ENCODE data around the gene ATP6V1B1. TPM values are rescaled to one million over a fixed set of nuclear protein-coding genes. Genes with fewer than 3 reads are reported as not detected.

The ATP6V1B1 gene
- total and polyA plus RNA-seq, 2 of the 13 experiments (the other 11 are each of a cell fraction or from before 2014, with no cell fraction given): 0.58 to 1.6 TPM

GRCh38 chr2:70934981-70935380 is 719 bp upstream of the ATP6V1B1 start:
- H3K9me3 ChIP-seq (ENCODE audit: low read length): no peaks in the 10 kb centered on the region
- in situ Hi-C loops (cut with HindIII; ENCODE audit: extremely low pct_ligation_motif_present, low pct_unique_long_range_greater_than_20kb) (no loop called here), intact Hi-C loops (cut with micrococcal nuclease; ENCODE audit: unreplicated experiment) (no loop called here)
- WGBS (ENCODE audit: low lambda C conversion rate): 25% methylated on average over 1 of the region's 1 CpG
- TF ChIP-seq SRSF9 (IDR thresholded peaks at IDR 0.05; ENCODE audit: borderline replicate concordance, insufficient read depth, low read depth, low read length, poor library complexity, severe bottlenecking) (no peak), ZNF281 (CRISPR knock-in tag; IDR thresholded peaks at IDR 0.05; ENCODE audit: borderline replicate concordance) (no peak), ZBTB38 (CRISPR knock-in tag; IDR thresholded peaks at IDR 0.05) (no peak), ONECUT2 (CRISPR knock-in tag; IDR thresholded peaks at IDR 0.05) (no peak), ZBTB40 (IDR thresholded peaks at IDR 0.05) (no peak), ZBTB40 (CRISPR knock-in tag; IDR thresholded peaks at IDR 0.05) (no peak)
- FAIRE-seq (no peak), DNase-seq (ENCODE audit: low spot score) (no peak), ATAC-seq (no peak)
- no peak overlapping the region for H3K4me2 ChIP-seq (ENCODE audit: low read depth, low read length)
- BruUV-seq (replicated peaks): no TSS peak
- no peaks in the 10 kb centered on the region for H3K79me2 ChIP-seq (ENCODE audit: insufficient read depth, low read length)
- no peaks in the 10 kb centered on the region for H3K36me3 ChIP-seq (replicated peaks in 1 of 2; ENCODE audit: control insufficient read depth in 1 of 2, insufficient read depth in 2 of 2, low read length in 2 of 2)
- no peaks in the 10 kb centered on the region for H4K20me1 ChIP-seq (ENCODE audit: insufficient read depth, low read length)
- ChIA-PET POLR2A (interaction anchor here (0.8 to 1.2 kb wide), 4 partner anchors 13 to 133 kb away, joined by 3 read pairs; partner anchors contain the start of gene NAGK), CTCF (ENCODE audit: low intra/inter-chr PET ratio, low total read pairs) (no interaction called here)
- peaks cover 49% of the 10 kb centered on the region for H3K4me1 ChIP-seq (ENCODE audit: insufficient read depth, low read length)
- no peak overlapping the region for H3K27ac ChIP-seq (ENCODE audit: extremely low read length, insufficient read depth, low read length)
- no peak overlapping the region; a peak in 1 of 6 replicates for H3K4me3 ChIP-seq (replicated peaks in 1 of 3; ENCODE audit: insufficient read depth in 1 of 3, low read depth in 2 of 3, low read length in 3 of 3)
- H3K9ac ChIP-seq (ENCODE audit: insufficient read depth, low read depth, low read length): no peak overlapping the region
- no peak overlapping the region for H2AFZ ChIP-seq (ENCODE audit: low read length)
- no peaks in the 10 kb centered on the region; a peak in 1 of 5 replicates for H3K27me3 ChIP-seq (ENCODE audit: control insufficient read depth in 1 of 2, insufficient read depth in 2 of 2, low read length in 2 of 2)

Measured in HepG2 (cell line).